WTC11 (cell line): Measurements from ENCODE around the gene MSI2. TPM values are rescaled to one million over a fixed set of nuclear protein-coding genes. Genes with fewer than 3 reads are reported as not detected.

Experiments used
- ATAC-seq: fragments of 200-7000 bp; cut with Tn5 transposase; 2 replicates; pipeline ENCODE4 v1.10.0; 2021; ENCODE audit warnings: mild to moderate bottlenecking, moderate library complexity
- CTCF ChIA-PET: fragments of 300-600 bp; sonication (Branson Sonifier 250); formaldehyde crosslinking; loops from one replicate; lab custom pipeline; 2021; ENCODE audit warnings: antibody characterized with exemption; lab: Charles Lee
- POLR2A ChIA-PET: fragments of 350-600 bp; sonication (Branson Sonifier 250); formaldehyde crosslinking; loops from one replicate; lab custom pipeline; 2021; ENCODE audit warnings: antibody characterized with exemption; lab: Charles Lee
- DNase-seq: peaks from one replicate; pipeline ENCODE4 v3.0.0; 2021; ENCODE audit warnings: low spot score
- H3K27ac Mint-ChIP-seq: 2 replicates; pipeline ENCODE4 v1.8.0; 2021; ENCODE audit warnings: mixed read lengths
- H3K27me3 Mint-ChIP-seq: 2 replicates; pipeline ENCODE4 v1.8.0; 2021; ENCODE audit warnings: low read depth, mild to moderate bottlenecking, moderate library complexity, mixed read lengths
- H3K36me3 Mint-ChIP-seq: 2 replicates; pipeline ENCODE4 v1.8.0; 2021; ENCODE audit warnings: mixed read lengths
- H3K4me1 Mint-ChIP-seq: 2 replicates; pipeline ENCODE4 v1.8.0; 2022; ENCODE audit warnings: mixed read lengths
- H3K4me3 Mint-ChIP-seq: 2 replicates; pipeline ENCODE4 v1.8.0; 2021; ENCODE audit warnings: mild to moderate bottlenecking, moderate library complexity, mixed read lengths
- H3K9me3 Mint-ChIP-seq: 2 replicates; pipeline ENCODE4 v1.8.0; 2021; ENCODE audit warnings: mixed read lengths
- ATF6 ChIP-seq: sonication (generic); formaldehyde crosslinking; IDR thresholded peaks from 2 replicates; pipeline ENCODE4 v1.8.1; 2023; ENCODE audit warnings: mild to moderate bottlenecking, missing genetic modification reagents
- ELF4 ChIP-seq: sonication (generic); formaldehyde crosslinking; IDR thresholded peaks from 2 replicates; pipeline ENCODE4 v1.8.1; 2022; ENCODE audit warnings: low read depth, mild to moderate bottlenecking, moderate library complexity, missing genetic modification reagents
- EMX1 ChIP-seq: fragments of 250-450 bp; sonication (Bioruptor Pico); IDR thresholded peaks from 2 replicates; pipeline ENCODE4 v1.8.0; 2021; ENCODE audit warnings: mild to moderate bottlenecking
- ESRRA ChIP-seq: sonication (generic); formaldehyde crosslinking; IDR thresholded peaks from 2 replicates; pipeline ENCODE4 v1.8.1; 2022; ENCODE audit warnings: mild to moderate bottlenecking, missing genetic modification reagents, borderline replicate concordance
- FOXP1 ChIP-seq: sonication (generic); formaldehyde crosslinking; IDR thresholded peaks from 2 replicates; pipeline ENCODE4 v1.8.0; 2022; ENCODE audit warnings: missing genetic modification reagents, mild to moderate bottlenecking, moderate library complexity, borderline replicate concordance
- JAZF1 ChIP-seq: fragments of 250-450 bp; sonication (Bioruptor Pico); IDR thresholded peaks from 2 replicates; pipeline ENCODE4 v1.9.0; 2021; ENCODE audit warnings: moderate library complexity, mild to moderate bottlenecking, inconsistent platforms
- MYBL2 ChIP-seq: sonication (generic); formaldehyde crosslinking; IDR thresholded peaks from 2 replicates; pipeline ENCODE4 v1.8.1; 2023; ENCODE audit warnings: mild to moderate bottlenecking, moderate library complexity, missing genetic modification reagents
- NR1H2 ChIP-seq: sonication (generic); formaldehyde crosslinking; IDR thresholded peaks from 2 replicates; pipeline ENCODE4 v1.9.0; 2021; ENCODE audit warnings: mild to moderate bottlenecking, moderate library complexity, missing genetic modification reagents
- OVOL2 ChIP-seq: fragments of 250-450 bp; sonication (Bioruptor Pico); IDR thresholded peaks from 2 replicates; pipeline ENCODE4 v1.9.0; 2021; ENCODE audit warnings: mild to moderate bottlenecking, borderline replicate concordance
- SMAD4 ChIP-seq: sonication (generic); formaldehyde crosslinking; IDR thresholded peaks from 2 replicates; pipeline ENCODE4 v1.8.0; 2022; ENCODE audit warnings: mild to moderate bottlenecking, missing genetic modification reagents
- ZMAT4 ChIP-seq: fragments of 250-450 bp; sonication (Bioruptor Pico); IDR thresholded peaks from 2 replicates; pipeline ENCODE4 v1.9.0; 2021; ENCODE audit warnings: mild to moderate bottlenecking
- ZNF121 ChIP-seq: sonication (generic); formaldehyde crosslinking; IDR thresholded peaks from 2 replicates; pipeline ENCODE4 v1.8.0; 2023; ENCODE audit warnings: missing genetic modification reagents
- ZNF138 ChIP-seq: sonication (generic); formaldehyde crosslinking; conservative IDR thresholded peaks from 2 replicates; pipeline ENCODE4 v1.8.1; 2022; ENCODE audit warnings: mild to moderate bottlenecking, moderate library complexity, missing genetic modification reagents
- ZNF219 ChIP-seq: sonication (generic); formaldehyde crosslinking; IDR thresholded peaks from 2 replicates; pipeline ENCODE4 v1.8.0; 2023; ENCODE audit warnings: missing genetic modification reagents, mild to moderate bottlenecking, borderline replicate concordance
- ZNF423 ChIP-seq: fragments of 250-450 bp; sonication (Bioruptor Pico); IDR thresholded peaks from 2 replicates; pipeline ENCODE4 v2.1.2; 2022; ENCODE audit warnings: mild to moderate bottlenecking, moderate library complexity
- ZNF512 ChIP-seq: sonication (generic); formaldehyde crosslinking; IDR thresholded peaks from 2 replicates; pipeline ENCODE4 v1.8.1; 2022; ENCODE audit warnings: missing genetic modification reagents, borderline replicate concordance
- total RNA-seq: library from RNA; stranded (reverse); gene quantifications from 3 replicates; pipeline ENCODE4 v1.2.3, GENCODE V29; 2021
- TF ChIP-seq, protein P1 (sequence below): sonication (generic); formaldehyde crosslinking; IDR thresholded peaks from 2 replicates; pipeline ENCODE4 v1.8.1; 2022; ENCODE audit warnings: mild to moderate bottlenecking, moderate library complexity, missing genetic modification reagents
- TF ChIP-seq, protein P2 (sequence below): fragments of 250-450 bp; sonication (Bioruptor Pico); IDR thresholded peaks from 2 replicates; pipeline ENCODE4 v1.8.0; 2021; ENCODE audit warnings: mild to moderate bottlenecking
- TF ChIP-seq, protein P3 (sequence below): sonication (generic); formaldehyde crosslinking; IDR thresholded peaks from 2 replicates; pipeline ENCODE4 v1.8.0; 2022; ENCODE audit warnings: mild to moderate bottlenecking, missing genetic modification reagents
- TF ChIP-seq, protein P4 (sequence below): sonication (generic); formaldehyde crosslinking; IDR thresholded peaks from 2 replicates; pipeline ENCODE4 v1.8.1; 2022; ENCODE audit warnings: low read depth, missing genetic modification reagents, borderline replicate concordance
- TF ChIP-seq, protein P5 (sequence below): fragments of 250-450 bp; sonication (Bioruptor Pico); IDR thresholded peaks from 2 replicates; pipeline ENCODE4 v2.1.2; 2022; ENCODE audit warnings: mild to moderate bottlenecking, moderate library complexity

MSI2 gene
- total RNA-seq, 1 experiment from 2014 or later: 82.1 TPM

DNA sequence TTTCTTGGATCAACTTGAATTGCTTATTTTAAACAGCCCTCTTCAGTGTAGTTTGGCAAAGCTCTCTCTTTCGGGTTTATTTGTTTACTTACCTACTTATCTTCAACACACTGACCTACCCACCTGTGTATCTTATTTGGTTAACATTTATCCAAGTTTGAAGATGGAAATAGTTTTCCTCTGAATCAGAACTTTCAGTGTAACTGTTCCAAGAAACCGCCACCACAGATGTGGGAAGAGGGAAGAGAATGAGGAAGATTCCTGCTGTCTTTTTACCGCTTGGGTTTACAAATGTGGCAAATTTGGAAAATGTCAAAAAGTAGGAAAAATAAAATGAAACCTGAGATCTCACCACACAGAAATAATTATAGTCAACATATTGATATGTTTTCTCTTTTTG lies 115.8 kb downstream of the MSI2 start:
- Mint-ChIP-seq H3K9me3 (peaks cover 17% of the 10 kb centered on the region), H3K27ac (no peak overlapping the region), H3K27me3 (no peaks in the 10 kb centered on the region), H3K4me1 (peaks cover 35% of the 10 kb centered on the region), H3K4me3 (no peak overlapping the region), H3K36me3 (peaks cover 23% of the 10 kb centered on the region)
- DNase-seq: no peak
- CTCF ChIA-PET: interaction anchor here (0.8 kb wide), 1 partner anchor 129 kb away, joined by 3 read pairs; no protein-coding TSS in a partner anchor
- POLR2A ChIA-PET: no interaction called here
- no peak for ATAC-seq
- no peak for TF ChIP-seq NR1H2 (CRISPR knock-in tag)
- no peak for TF ChIP-seq ZNF121 (CRISPR knock-in tag)
- no peak for TF ChIP-seq FOXP1
- no peak for TF ChIP-seq ATF6 (CRISPR knock-in tag)
- TF ChIP-seq, protein P1, sequence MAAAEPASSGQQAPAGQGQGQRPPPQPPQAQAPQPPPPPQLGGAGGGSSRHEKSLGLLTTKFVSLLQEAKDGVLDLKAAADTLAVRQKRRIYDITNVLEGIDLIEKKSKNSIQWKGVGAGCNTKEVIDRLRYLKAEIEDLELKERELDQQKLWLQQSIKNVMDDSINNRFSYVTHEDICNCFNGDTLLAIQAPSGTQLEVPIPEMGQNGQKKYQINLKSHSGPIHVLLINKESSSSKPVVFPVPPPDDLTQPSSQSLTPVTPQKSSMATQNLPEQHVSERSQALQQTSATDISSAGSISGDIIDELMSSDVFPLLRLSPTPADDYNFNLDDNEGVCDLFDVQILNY (CRISPR knock-in tag): no peak

DNA sequence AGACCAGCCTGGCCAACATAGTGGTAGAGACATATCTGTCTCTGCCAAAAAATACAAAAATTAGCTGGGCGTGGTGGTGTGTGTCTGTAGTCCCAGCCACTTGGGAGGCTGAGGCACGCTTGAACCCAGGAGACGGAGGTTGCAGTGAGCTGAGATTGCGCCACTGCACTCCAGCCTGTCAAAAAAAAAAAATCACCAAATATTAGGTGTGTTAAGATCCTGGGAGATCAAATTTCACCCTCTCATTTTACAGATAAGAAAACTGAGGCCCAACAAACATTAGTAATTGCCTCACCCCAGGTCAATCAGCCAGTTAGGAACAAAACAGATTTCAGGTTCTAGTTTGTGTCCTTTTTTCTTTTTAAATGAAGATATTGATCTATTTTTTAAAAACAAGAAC lies 116.7 kb downstream of the MSI2 start:
- ATAC-seq (no peak), DNase-seq (no peak)
- TF ChIP-seq, protein P2, sequence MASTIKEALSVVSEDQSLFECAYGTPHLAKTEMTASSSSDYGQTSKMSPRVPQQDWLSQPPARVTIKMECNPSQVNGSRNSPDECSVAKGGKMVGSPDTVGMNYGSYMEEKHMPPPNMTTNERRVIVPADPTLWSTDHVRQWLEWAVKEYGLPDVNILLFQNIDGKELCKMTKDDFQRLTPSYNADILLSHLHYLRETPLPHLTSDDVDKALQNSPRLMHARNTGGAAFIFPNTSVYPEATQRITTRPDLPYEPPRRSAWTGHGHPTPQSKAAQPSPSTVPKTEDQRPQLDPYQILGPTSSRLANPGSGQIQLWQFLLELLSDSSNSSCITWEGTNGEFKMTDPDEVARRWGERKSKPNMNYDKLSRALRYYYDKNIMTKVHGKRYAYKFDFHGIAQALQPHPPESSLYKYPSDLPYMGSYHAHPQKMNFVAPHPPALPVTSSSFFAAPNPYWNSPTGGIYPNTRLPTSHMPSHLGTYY (CRISPR knock-in tag): no peak
- TF ChIP-seq EMX1 (no peak), MYBL2 (CRISPR knock-in tag) (no peak), ZMAT4 (CRISPR knock-in tag) (no peak), JAZF1 (no peak), ELF4 (CRISPR knock-in tag) (no peak), NR1H2 (CRISPR knock-in tag) (no peak), ZNF512 (CRISPR knock-in tag) (no peak), ZNF423 (CRISPR knock-in tag) (no peak), ZNF138 (CRISPR knock-in tag) (no peak)
- TF ChIP-seq, protein P3, sequence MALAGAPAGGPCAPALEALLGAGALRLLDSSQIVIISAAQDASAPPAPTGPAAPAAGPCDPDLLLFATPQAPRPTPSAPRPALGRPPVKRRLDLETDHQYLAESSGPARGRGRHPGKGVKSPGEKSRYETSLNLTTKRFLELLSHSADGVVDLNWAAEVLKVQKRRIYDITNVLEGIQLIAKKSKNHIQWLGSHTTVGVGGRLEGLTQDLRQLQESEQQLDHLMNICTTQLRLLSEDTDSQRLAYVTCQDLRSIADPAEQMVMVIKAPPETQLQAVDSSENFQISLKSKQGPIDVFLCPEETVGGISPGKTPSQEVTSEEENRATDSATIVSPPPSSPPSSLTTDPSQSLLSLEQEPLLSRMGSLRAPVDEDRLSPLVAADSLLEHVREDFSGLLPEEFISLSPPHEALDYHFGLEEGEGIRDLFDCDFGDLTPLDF (CRISPR knock-in tag): no peak
- Mint-ChIP-seq H3K27ac (no peak overlapping the region), H3K4me3 (no peak overlapping the region), H3K4me1 (peaks cover 33% of the 10 kb centered on the region), H3K27me3 (no peaks in the 10 kb centered on the region), H3K9me3 (peaks cover 17% of the 10 kb centered on the region), H3K36me3 (peaks cover 25% of the 10 kb centered on the region)
- CTCF ChIA-PET: no interaction called here
- POLR2A ChIA-PET: no interaction called here

DNA sequence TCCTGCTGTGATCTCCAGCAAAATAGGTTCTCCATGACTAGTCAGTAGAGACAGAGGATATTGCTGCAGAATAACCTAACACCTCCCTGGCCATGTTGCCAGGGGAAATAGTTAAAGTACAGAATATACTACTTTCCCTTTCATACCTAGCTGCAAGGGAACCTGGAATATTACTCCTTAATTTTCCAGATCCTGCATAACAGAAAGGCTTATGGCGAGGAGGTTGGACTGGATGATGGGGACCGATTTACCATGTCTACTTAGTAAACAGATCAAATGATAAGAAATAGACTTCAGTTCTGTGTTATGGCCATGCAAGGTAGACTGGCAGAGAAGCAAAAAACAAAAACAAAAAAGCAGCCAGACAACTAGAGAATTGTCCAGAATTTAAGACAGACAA lies 117.4 kb downstream of the MSI2 start:
- ChIA-PET CTCF (no interaction called here), POLR2A (no interaction called here)
- Mint-ChIP-seq H3K27ac (no peak overlapping the region), H3K9me3 (peaks cover 17% of the 10 kb centered on the region), H3K4me1 (peaks cover 33% of the 10 kb centered on the region), H3K27me3 (no peaks in the 10 kb centered on the region), H3K36me3 (peaks cover 25% of the 10 kb centered on the region), H3K4me3 (no peak overlapping the region)
- TF ChIP-seq NR1H2 (CRISPR knock-in tag): no peak
- TF ChIP-seq ESRRA (CRISPR knock-in tag): no peak
- TF ChIP-seq SMAD4 (CRISPR knock-in tag): no peak
- TF ChIP-seq ZNF219 (CRISPR knock-in tag): no peak
- TF ChIP-seq, protein P4, sequence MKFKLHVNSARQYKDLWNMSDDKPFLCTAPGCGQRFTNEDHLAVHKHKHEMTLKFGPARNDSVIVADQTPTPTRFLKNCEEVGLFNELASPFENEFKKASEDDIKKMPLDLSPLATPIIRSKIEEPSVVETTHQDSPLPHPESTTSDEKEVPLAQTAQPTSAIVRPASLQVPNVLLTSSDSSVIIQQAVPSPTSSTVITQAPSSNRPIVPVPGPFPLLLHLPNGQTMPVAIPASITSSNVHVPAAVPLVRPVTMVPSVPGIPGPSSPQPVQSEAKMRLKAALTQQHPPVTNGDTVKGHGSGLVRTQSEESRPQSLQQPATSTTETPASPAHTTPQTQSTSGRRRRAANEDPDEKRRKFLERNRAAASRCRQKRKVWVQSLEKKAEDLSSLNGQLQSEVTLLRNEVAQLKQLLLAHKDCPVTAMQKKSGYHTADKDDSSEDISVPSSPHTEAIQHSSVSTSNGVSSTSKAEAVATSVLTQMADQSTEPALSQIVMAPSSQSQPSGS (CRISPR knock-in tag): no peak
- TF ChIP-seq, protein P5, sequence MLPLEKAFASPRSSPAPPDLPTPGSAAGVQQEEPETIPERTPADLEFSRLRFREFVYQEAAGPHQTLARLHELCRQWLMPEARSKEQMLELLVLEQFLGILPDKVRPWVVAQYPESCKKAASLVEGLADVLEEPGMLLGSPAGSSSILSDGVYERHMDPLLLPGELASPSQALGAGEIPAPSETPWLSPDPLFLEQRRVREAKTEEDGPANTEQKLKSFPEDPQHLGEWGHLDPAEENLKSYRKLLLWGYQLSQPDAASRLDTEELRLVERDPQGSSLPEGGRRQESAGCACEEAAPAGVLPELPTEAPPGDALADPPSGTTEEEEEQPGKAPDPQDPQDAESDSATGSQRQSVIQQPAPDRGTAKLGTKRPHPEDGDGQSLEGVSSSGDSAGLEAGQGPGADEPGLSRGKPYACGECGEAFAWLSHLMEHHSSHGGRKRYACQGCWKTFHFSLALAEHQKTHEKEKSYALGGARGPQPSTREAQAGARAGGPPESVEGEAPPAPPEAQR (CRISPR knock-in tag): no peak
- TF ChIP-seq OVOL2 (CRISPR knock-in tag): no peak
- DNase-seq (no peak), ATAC-seq (no peak)
